Skin epidermis (tissue), 12 donors: Measurements from ENCODE around the gene DNAH10.

Experiments used
- H3K27ac ChIP-seq, 21 experiments: fragments of 200-600 bp; sonication (generic) in 11 of 21; one replicate each; pipeline ENCODE4 v1.5.0; 2020; ENCODE audit warnings: mild to moderate bottlenecking in 3 of 21, inconsistent platforms in 2 of 21, moderate library complexity in 2 of 21
- H3K4me3 ChIP-seq, 7 experiments: fragments of 200-600 bp; sonication (generic) in 2 of 7; one replicate each; pipeline ENCODE4 v1.5.0; 2020; ENCODE audit warnings: inconsistent platforms in 2 of 7, mild to moderate bottlenecking in 2 of 7, moderate library complexity in 1 of 7

Gene DNAH10

DNA sequence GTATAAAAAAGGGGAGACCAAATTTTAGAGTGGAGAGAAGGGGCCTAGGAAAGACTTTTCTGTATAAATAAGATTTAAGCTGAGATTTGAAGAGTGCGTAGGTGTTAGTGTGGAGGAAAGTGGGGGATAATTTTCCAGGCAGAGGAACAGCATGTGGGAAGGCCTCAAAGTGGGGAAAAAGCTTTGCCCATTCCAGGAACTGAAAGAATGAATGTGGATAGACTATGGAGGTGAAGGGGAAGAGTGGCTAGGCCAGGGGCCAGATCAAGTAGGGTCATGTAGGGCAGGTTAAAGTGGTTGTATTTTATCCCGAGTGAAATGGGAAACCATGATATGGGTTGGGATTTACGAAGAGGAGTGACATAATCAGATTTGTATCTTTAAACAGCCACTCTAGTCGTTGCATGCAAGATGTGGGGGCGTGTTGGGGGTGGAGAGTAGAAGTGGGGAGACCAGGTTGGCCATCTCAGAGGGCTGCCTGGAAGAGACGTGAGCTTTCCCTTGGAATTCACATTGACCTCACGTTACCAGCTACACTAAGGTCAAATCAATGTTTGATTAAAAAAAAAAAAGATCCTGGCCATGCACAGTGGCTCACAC is 214.2 kb downstream of the DNAH10 start:
- Histone ChIP-seq H3K4me3 (no peak overlapping the region), H3K27ac (no peak overlapping the region)

DNA sequence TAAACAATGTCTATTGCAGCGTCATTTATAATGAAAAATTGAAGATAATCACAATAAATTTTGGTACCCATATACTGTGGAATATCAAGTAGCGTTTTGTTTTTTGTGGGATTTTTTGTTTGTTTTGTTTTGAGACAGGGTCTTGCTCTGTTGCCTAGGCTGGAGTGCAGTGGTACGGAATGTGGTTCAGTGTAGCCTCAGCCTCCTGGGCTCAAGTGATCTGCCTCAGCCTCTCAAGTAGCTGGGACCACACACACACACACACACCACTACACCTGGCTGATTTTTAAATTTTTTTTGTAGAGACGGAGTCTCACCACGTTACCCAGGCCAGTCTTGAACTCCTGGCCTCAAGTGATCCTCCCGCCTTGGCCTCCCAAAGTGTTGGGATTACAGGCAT is 217.5 kb downstream of the DNAH10 start:
- no peak overlapping the region for H3K4me3 ChIP-seq
- H3K27ac ChIP-seq: no peak overlapping the region

DNA sequence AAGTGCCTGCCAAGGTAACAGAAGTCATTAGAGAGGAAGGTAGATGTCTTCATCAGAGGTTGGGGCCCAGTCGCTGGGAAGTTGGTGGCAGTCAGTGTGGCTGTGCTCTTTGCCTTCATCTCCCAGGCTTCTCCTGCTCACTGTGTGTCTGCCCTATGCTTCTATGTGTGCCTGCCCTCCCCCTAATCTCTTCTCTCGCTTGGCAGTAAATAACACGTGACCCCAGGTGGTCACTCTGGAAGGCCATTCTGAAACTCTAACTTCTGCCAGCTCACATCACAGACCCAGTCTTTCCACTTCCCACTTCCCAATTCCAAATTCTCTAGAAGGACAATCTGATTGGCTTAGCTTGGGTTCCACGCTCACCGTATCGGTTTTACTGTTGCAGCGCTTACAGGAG is 220.2 kb downstream of the DNAH10 start:
- Histone ChIP-seq H3K4me3 (no peak overlapping the region), H3K27ac (no peak overlapping the region)

DNA sequence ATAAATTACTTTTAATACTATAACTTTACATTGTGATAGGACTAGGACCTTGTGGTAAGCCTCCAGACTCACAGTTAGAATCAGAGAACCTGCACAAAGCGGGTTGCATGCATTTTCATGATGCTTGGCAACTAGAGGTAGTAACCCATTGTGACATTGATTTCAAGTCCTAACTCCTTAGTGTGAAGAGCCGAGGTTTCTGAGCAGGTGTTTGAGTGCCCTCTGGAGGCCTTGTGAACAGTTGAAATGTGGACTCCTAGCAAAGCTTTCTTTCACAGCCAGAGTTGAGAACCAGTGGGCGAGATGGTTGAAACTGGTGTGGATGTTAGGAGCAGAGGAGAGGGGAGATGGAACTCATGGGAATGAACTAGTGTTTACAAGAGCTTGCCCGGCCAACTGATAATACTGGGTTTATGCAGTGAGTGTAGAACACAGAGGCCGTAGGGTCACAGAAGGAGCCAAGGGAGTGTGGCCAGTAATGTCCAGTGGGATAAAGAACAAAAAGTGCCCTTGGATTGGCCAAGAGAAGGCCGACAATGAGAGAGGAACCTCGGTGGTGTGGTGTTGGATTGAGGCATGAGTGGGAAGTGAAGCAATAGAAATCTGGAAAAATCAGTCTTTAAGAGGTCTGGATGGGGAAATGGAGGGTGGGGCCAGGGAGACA is 221.9 kb downstream of the DNAH10 start:
- H3K4me3 ChIP-seq: no peak overlapping the region
- no peak overlapping the region for H3K27ac ChIP-seq

DNA sequence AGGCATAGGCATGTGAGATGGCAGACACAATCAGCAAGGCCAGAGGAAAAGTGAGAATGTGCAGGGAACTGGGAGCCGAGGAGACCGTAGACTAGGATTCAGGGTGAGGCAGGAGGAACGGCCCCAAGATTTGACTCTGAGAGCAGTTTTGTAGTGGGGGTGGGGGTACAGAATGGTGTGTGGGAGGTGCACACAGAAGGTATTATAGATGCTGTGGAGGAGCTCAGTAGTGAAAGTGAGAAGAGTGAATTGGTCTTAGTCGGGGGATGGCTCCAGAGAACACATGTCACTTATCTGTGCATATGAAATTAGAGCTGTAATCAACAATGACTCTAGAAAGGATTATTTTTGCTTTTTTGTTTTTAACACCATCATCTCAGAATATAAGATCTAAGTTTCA is 222.8 kb downstream of the DNAH10 start:
- Histone ChIP-seq H3K4me3 (no peak overlapping the region), H3K27ac (no peak overlapping the region)
